ENCODE measurements around the gene ANTXR2.

DNA sequence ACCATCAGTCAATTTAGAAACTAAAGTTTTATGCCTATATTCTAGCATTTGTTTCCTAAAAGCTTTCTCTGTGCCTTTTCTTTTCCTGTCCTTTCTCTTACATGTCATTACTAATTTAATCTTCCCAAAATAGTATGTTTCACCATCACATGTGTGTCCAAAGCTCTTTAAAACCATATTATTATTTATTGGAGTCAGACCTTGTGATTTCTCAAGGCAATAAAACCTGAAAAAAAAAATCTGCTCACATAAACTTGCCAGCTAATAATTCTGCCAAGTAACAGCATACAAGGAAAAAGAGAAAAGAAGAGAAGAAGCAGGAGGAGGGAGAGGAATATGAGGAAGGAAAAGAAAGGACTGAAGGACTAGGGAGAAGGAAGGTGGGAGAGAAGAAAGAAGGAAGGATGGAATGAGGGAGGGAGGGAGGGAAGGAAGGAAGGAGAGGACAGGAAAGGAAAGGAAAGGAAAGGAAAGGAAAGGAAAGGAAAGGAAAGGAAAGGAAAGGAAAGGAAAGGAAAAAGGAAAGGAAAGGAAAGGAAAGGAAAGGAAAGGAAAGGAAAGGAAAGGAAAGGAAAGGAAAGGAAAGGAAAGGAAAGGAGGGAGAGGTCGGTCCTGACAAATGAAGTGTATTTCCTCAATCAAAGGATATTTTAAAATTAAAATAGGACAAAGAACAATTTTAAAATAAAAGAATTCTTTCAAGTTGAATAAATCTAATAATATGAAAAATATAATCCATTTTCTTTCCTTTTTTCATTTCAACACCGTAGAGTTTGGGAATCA lies 57.4 kb downstream of the ANTXR2 start:
- TF ChIP-seq, protein P1, sequence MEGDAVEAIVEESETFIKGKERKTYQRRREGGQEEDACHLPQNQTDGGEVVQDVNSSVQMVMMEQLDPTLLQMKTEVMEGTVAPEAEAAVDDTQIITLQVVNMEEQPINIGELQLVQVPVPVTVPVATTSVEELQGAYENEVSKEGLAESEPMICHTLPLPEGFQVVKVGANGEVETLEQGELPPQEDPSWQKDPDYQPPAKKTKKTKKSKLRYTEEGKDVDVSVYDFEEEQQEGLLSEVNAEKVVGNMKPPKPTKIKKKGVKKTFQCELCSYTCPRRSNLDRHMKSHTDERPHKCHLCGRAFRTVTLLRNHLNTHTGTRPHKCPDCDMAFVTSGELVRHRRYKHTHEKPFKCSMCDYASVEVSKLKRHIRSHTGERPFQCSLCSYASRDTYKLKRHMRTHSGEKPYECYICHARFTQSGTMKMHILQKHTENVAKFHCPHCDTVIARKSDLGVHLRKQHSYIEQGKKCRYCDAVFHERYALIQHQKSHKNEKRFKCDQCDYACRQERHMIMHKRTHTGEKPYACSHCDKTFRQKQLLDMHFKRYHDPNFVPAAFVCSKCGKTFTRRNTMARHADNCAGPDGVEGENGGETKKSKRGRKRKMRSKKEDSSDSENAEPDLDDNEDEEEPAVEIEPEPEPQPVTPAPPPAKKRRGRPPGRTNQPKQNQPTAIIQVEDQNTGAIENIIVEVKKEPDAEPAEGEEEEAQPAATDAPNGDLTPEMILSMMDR (IDR thresholded peaks at IDR 0.05) = no peak
- TF ChIP-seq POLR2A (IDR thresholded peaks at IDR 0.05) = no peak

Data from uterus (tissue), 2 donors.